ENCODE data around the gene KLHL21. TPM values are rescaled to one million over a fixed set of nuclear protein-coding genes. Genes with fewer than 3 reads are reported as not detected.

The KLHL21 gene
- total RNA-seq, 1 donor from 2014 or later: 15.9 TPM

GRCh38 chr1:6585081-6585722, 17.5 kb downstream of the KLHL21 start:
- no peak overlapping the region for H3K4me3 Mint-ChIP-seq
- intact Hi-C loops (cut with micrococcal nuclease): no loop called here
- ChIA-PET CTCF (no interaction called here), POLR2A (no interaction called here)
- H3K27me3 Mint-ChIP-seq: no peaks in the 10 kb centered on the region
- H3K27ac Mint-ChIP-seq: no peak overlapping the region
- TF ChIP-seq CTCF (IDR thresholded peaks at IDR 0.05): no peak
- no peaks in the 10 kb centered on the region for H3K9me3 Mint-ChIP-seq
- H3K36me3 Mint-ChIP-seq (ENCODE audit: low read depth): peaks cover 38% of the 10 kb centered on the region
- no peak for DNase-seq
- peaks cover 37% of the 10 kb centered on the region for H3K4me1 Mint-ChIP-seq
- no peak for ATAC-seq (ENCODE audit: low read depth)

- H3K4me1 Mint-ChIP-seq: peaks cover 42% of the 10 kb centered on the region
- ATAC-seq (ENCODE audit: low read depth) (no peak), DNase-seq (no peak)
- intact Hi-C loops (cut with micrococcal nuclease): no loop called here
- CTCF ChIA-PET: no interaction called here
- no peaks in the 10 kb centered on the region for H3K27me3 Mint-ChIP-seq
- no peak for TF ChIP-seq CTCF (IDR thresholded peaks at IDR 0.05)
- H3K9me3 Mint-ChIP-seq: no peaks in the 10 kb centered on the region
- H3K36me3 Mint-ChIP-seq (ENCODE audit: low read depth): peaks cover 31% of the 10 kb centered on the region
- H3K27ac Mint-ChIP-seq: no peak overlapping the region
- POLR2A ChIA-PET: interaction anchor here (0.7 kb wide), 1 partner anchor 31 kb away, joined by 4 read pairs; no protein-coding TSS in a partner anchor
- no peak overlapping the region for H3K4me3 Mint-ChIP-seq
These were observed 18.3 kb downstream of the KLHL21 start for GRCh38 chr1:6584126-6585080.

DNA sequence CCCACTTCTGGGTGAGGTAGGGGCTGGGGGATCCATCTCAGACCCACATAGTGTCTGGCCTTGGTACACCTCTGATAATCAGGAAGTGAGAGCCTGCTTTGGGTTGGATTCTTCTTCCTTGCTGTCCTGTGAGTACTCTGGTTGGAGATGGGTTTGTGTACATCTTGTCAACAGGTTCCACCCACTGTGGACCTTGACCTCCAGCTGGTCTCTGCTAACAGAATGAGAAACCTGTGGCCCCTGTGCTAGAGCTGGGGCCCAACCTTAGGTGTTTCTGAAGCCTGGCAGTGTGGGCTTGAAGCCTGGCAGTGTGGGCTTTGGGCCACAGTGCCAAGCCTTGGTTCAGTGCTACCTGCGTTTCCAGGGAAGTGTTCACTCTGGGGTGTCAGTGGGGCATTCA, 20.3 kb downstream of the KLHL21 start:
- no peak for TF ChIP-seq CTCF (IDR thresholded peaks at IDR 0.05)
- no peaks in the 10 kb centered on the region for H3K27me3 Mint-ChIP-seq
- H3K4me1 Mint-ChIP-seq: peaks cover 45% of the 10 kb centered on the region
- H3K36me3 Mint-ChIP-seq (ENCODE audit: low read depth): peaks cover 17% of the 10 kb centered on the region
- intact Hi-C loops (cut with micrococcal nuclease): no loop called here
- H3K9me3 Mint-ChIP-seq: no peaks in the 10 kb centered on the region
- H3K4me3 Mint-ChIP-seq: peak overlapping the region; percentile 15
- ATAC-seq (ENCODE audit: low read depth): no peak
- ChIA-PET POLR2A (interaction anchor here (4.3 kb wide), 1 partner anchor 19 kb away, joined by 94 read pairs; the partner anchor contains the start of gene KLHL21), CTCF (no interaction called here)
- no peak for DNase-seq
- H3K27ac Mint-ChIP-seq: peak overlapping the region; percentile 65

- ATAC-seq (ENCODE audit: low read depth) (no peak), DNase-seq (no peak)
- Mint-ChIP-seq H3K27me3 (no peaks in the 10 kb centered on the region), H3K4me3 (peak overlapping the region; percentile 95), H3K9me3 (no peaks in the 10 kb centered on the region), H3K4me1 (peaks cover 41% of the 10 kb centered on the region), H3K36me3 (ENCODE audit: low read depth) (peaks cover 16% of the 10 kb centered on the region), H3K27ac (peak overlapping the region; percentile 65)
- no peak for TF ChIP-seq CTCF (IDR thresholded peaks at IDR 0.05)
- CTCF ChIA-PET: interaction anchor here (0.7 to 2.6 kb wide), 3 partner anchors 18 to 93 kb away, joined by 3 to 15 read pairs (median 4); partner anchors contain the start of genes NOL9 and TAS1R1
- intact Hi-C loops (cut with micrococcal nuclease): no loop called here
- POLR2A ChIA-PET: interaction anchor here (0.5 to 4.3 kb wide), 3 partner anchors 20 to 1194 kb away, joined by 3 to 94 read pairs (median 16); partner anchors contain the start of gene KLHL21
These were observed 20.9 kb downstream of the KLHL21 start for GRCh38 chr1:6581561-6582305.
